Mesenchymal stem cell (in vitro differentiated cells and primary cell): ENCODE data around the gene CLDN15. TPM values are rescaled to one million over a fixed set of nuclear protein-coding genes. Genes with fewer than 3 reads are reported as not detected.
"Not testable (repeated sequence)": the region's sequence is repeated elsewhere in the genome, so short reads cannot be mapped to it uniquely, and the experiment has no call there.

Experiments used
- DNase-seq: peaks from one replicate; pipeline ENCODE4 v3.0.0-alpha.2; 2013
- H2AFZ ChIP-seq: one replicate; pipeline ENCODE4 v1.6.1; 2013; ENCODE audit warnings: low read depth, mild to moderate bottlenecking, control low read depth, inconsistent platforms, low read length, moderate library complexity
- H2AK5ac ChIP-seq: 2 replicates; pipeline ENCODE4 v1.6.1; 2013; ENCODE audit warnings: low read length, moderate library complexity, mild to moderate bottlenecking, inconsistent platforms; ENCODE audit not compliant: severe bottlenecking
- H2BK120ac ChIP-seq: one replicate; pipeline ENCODE4 v1.6.1; 2013; ENCODE audit warnings: low read depth, mild to moderate bottlenecking, inconsistent platforms, low read length, moderate library complexity
- H2BK12ac ChIP-seq, 2 experiments: one replicate each; pipeline ENCODE4 v1.6.1; 2013; ENCODE audit warnings: inconsistent platforms in 2 of 2, low read length in 2 of 2, mild to moderate bottlenecking in 2 of 2, moderate library complexity in 2 of 2, control low read depth in 1 of 2
- H2BK15ac ChIP-seq: one replicate; pipeline ENCODE4 v1.6.1; 2013; ENCODE audit warnings: mild to moderate bottlenecking, low read depth, inconsistent platforms; ENCODE audit not compliant: poor library complexity, severe bottlenecking
- H2BK5ac ChIP-seq: 2 replicates; pipeline ENCODE4 v1.6.1; 2013; ENCODE audit warnings: low read depth, mild to moderate bottlenecking, low read length, control low read depth, inconsistent platforms; ENCODE audit not compliant: poor library complexity, severe bottlenecking
- H3K14ac ChIP-seq, 2 experiments: one replicate each; pipeline ENCODE4 v1.6.1; 2013; ENCODE audit warnings: inconsistent platforms in 2 of 2, low read length in 2 of 2, control low read depth in 1 of 2, mild to moderate bottlenecking in 1 of 2, moderate library complexity in 1 of 2
- H3K18ac ChIP-seq, 2 experiments: one replicate each; pipeline ENCODE4 v1.6.1; 2013; ENCODE audit warnings: inconsistent platforms in 2 of 2, low read length in 2 of 2, control low read depth in 1 of 2, low read depth in 1 of 2, mild to moderate bottlenecking in 1 of 2
- H3K23ac ChIP-seq, 2 experiments: one replicate each; pipeline ENCODE4 v1.6.1; 2013; ENCODE audit warnings: inconsistent platforms in 2 of 2, low read length in 2 of 2, mild to moderate bottlenecking in 2 of 2, moderate library complexity in 2 of 2, control low read depth in 1 of 2
- H3K27ac ChIP-seq: 2 replicates; pipeline ENCODE4 v1.5.1; 2013; ENCODE audit warnings: mild to moderate bottlenecking, moderate library complexity, low read length, control low read depth, inconsistent platforms; ENCODE audit not compliant: poor library complexity, severe bottlenecking
- H3K27me3 ChIP-seq, 2 experiments: 2 replicates each; pipeline versions ENCODE4 v1.6.1 to v1.7.0; 2013; ENCODE audit warnings: low read length in 2 of 2, mild to moderate bottlenecking in 2 of 2, moderate library complexity in 2 of 2, control low read depth in 1 of 2, inconsistent platforms in 1 of 2; ENCODE audit not compliant: control insufficient read depth in 1 of 2, insufficient read depth in 1 of 2
- H3K36me3 ChIP-seq, 2 experiments: 2 replicates each; pipeline versions ENCODE4 v1.6.1 to v1.7.0; 2013; ENCODE audit warnings: low read length in 2 of 2, control low read depth in 1 of 2, inconsistent platforms in 1 of 2, low read depth in 1 of 2, mild to moderate bottlenecking in 1 of 2; ENCODE audit not compliant: insufficient read depth in 2 of 2, control insufficient read depth in 1 of 2
- H3K4ac ChIP-seq, 2 experiments: one replicate each; pipeline ENCODE4 v1.6.1; 2013; ENCODE audit warnings: inconsistent platforms in 2 of 2, low read length in 2 of 2, mild to moderate bottlenecking in 2 of 2, moderate library complexity in 2 of 2, control low read depth in 1 of 2, low read depth in 1 of 2
- H3K4me1 ChIP-seq: 2 replicates; pipeline ENCODE4 v1.6.1; 2013; ENCODE audit warnings: low read depth, low read length, control low read depth; ENCODE audit not compliant: control insufficient read depth, insufficient read depth
- H3K4me2 ChIP-seq: 2 replicates; pipeline ENCODE4 v1.6.1; 2013; ENCODE audit warnings: low read length, mild to moderate bottlenecking, inconsistent platforms; ENCODE audit not compliant: poor library complexity, severe bottlenecking
- H3K4me3 ChIP-seq, 2 experiments: 2 replicates each; pipeline versions ENCODE4 v1.5.1 to v1.7.0; 2013; ENCODE audit warnings: low read length in 2 of 2, mild to moderate bottlenecking in 2 of 2, control low read depth in 1 of 2, low read depth in 1 of 2; ENCODE audit not compliant: insufficient read depth in 1 of 2
- H3K79me1 ChIP-seq: replicated peaks from 2 replicates; pipeline ENCODE4 v1.6.1; 2013; ENCODE audit warnings: mild to moderate bottlenecking, control low read depth, low read length, inconsistent platforms; ENCODE audit not compliant: poor library complexity, severe bottlenecking
- H3K9ac ChIP-seq: 2 replicates; pipeline ENCODE4 v1.7.0; 2013; ENCODE audit warnings: mild to moderate bottlenecking, low read length, moderate library complexity
- H3K9me3 ChIP-seq: 2 replicates; pipeline ENCODE4 v1.7.0; 2013; ENCODE audit warnings: mild to moderate bottlenecking, low read length; ENCODE audit not compliant: control insufficient read depth
- H4K8ac ChIP-seq: one replicate; pipeline ENCODE4 v1.6.1; 2013; ENCODE audit warnings: inconsistent platforms, mild to moderate bottlenecking, low read length, moderate library complexity
- H4K91ac ChIP-seq: one replicate; pipeline ENCODE4 v1.6.1; 2013; ENCODE audit warnings: mild to moderate bottlenecking, low read length, inconsistent platforms
- WGBS: methylation state at CpG from one replicate; pipeline ENCODE4 v1.1.7; 2013; ENCODE audit warnings: mixed read lengths; 5-methylcytosine and 5-hydroxymethylcytosine counted together
- polyA plus RNA-seq, 2 experiments: library from polyadenylated mRNA; stranded (reverse); fragments of 200-250 nt; gene quantifications; one replicate each; pipeline ENCODE4 v1.2.3, GENCODE V29; 2013

CLDN15 gene
- polyA plus RNA-seq (2013, experiment 1 of 2) = 3.0 TPM
- polyA plus RNA-seq (2013, experiment 2 of 2) = 2.6 TPM

- Histone ChIP-seq H3K27ac (no peak within 1 kb of the TSS), H4K8ac (peak within 1 kb of the TSS; percentile 19), H2BK5ac (no peak within 1 kb of the TSS), H3K23ac (no peak within 1 kb of the TSS), H3K36me3 (peaks cover 28 to 72% of the 10 kb centered on the region in 2 experiments), H2BK15ac (no peak within 1 kb of the TSS), H3K4me1 (peaks cover 29% of the 10 kb centered on the region), H2BK120ac (no peak within 1 kb of the TSS), H3K14ac (no peak within 1 kb of the TSS), H2AFZ (no peak within 1 kb of the TSS), H2AK5ac (no peak within 1 kb of the TSS), H3K18ac (no peak within 1 kb of the TSS), H3K9me3 (no peaks in the 10 kb centered on the region), H3K9ac (peak within 1 kb of the TSS; percentile 82), H3K27me3 (no peaks in the 10 kb centered on the region), H3K4me3 (peak within 1 kb of the TSS in 1 of 2 experiments; percentile 61), H3K4ac (no peak within 1 kb of the TSS), H4K91ac (no peak within 1 kb of the TSS), H3K4me2 (no peak within 1 kb of the TSS), H2BK12ac (no peak within 1 kb of the TSS), H3K79me1 (peaks cover 26% of the 10 kb centered on the region)
- 81% methylated on average over 31 of the region's 31 CpGs for WGBS
- peak; percentile 35 for DNase-seq
Measured at GRCh38 chr7:101237206-101238067, at the start of gene CLDN15. TSS of gene CLDN15 (minus strand) at chr7:101237802. CDS start at chr7:101237581, 221 bp downstream.

- WGBS = 65% methylated on average over 3 of the region's 6 CpGs
- Histone ChIP-seq H4K8ac (no peak overlapping the region), H3K79me1 (no peaks in the 10 kb centered on the region), H2AK5ac (no peak overlapping the region), H2BK12ac (no peak overlapping the region), H2BK5ac (no peak overlapping the region), H3K27me3 (peaks cover 46 to 57% of the 10 kb centered on the region in 2 experiments), H3K4me2 (no peak overlapping the region), H3K27ac (no peak overlapping the region), H3K18ac (no peak overlapping the region), H3K23ac (no peak overlapping the region), H3K9me3 (peaks cover 4% of the 10 kb centered on the region), H2AFZ (no peak overlapping the region), H2BK15ac (no peak overlapping the region), H3K4me3 (no peak overlapping the region), H3K4ac (no peak overlapping the region), H4K91ac (no peak overlapping the region), H3K4me1 (peaks cover 4% of the 10 kb centered on the region), H2BK120ac (no peak overlapping the region), H3K9ac (no peak overlapping the region), H3K36me3 (no peaks in the 10 kb centered on the region), H3K14ac (no peak overlapping the region)
- DNase-seq = no peak
Measured at GRCh38 chr7:101287032-101287431, 49.4 kb upstream of the CLDN15 start.

- not testable (repeated sequence) for H3K9ac ChIP-seq, H3K9me3 ChIP-seq, H2BK120ac ChIP-seq, DNase-seq, H3K14ac ChIP-seq, H3K79me1 ChIP-seq, H2AFZ ChIP-seq, H2BK15ac ChIP-seq, H3K18ac ChIP-seq, H4K8ac ChIP-seq, H2AK5ac ChIP-seq, H3K4ac ChIP-seq, H3K36me3 ChIP-seq, H3K4me1 ChIP-seq, H3K27ac ChIP-seq, H3K23ac ChIP-seq, H2BK12ac ChIP-seq, H3K4me2 ChIP-seq, H4K91ac ChIP-seq, H3K4me3 ChIP-seq, H2BK5ac ChIP-seq
- H3K27me3 ChIP-seq = peaks cover 35 to 49% of the 10 kb centered on the region in 2 experiments
- 84% methylated on average over 3 of the region's 3 CpGs for WGBS
Measured at GRCh38 chr7:101285880-101286279, 48.3 kb upstream of the CLDN15 start.

- H4K8ac ChIP-seq = no peak overlapping the region
- peak overlapping the region in 1 of 2 experiments; percentile 49 for H3K14ac ChIP-seq
- H3K4me1 ChIP-seq = peaks cover 4% of the 10 kb centered on the region
- H2BK5ac ChIP-seq = no peak overlapping the region
- no peak overlapping the region for H2AFZ ChIP-seq
- H3K9me3 ChIP-seq = peaks cover 4% of the 10 kb centered on the region
- H3K4me2 ChIP-seq = no peak overlapping the region
- WGBS = 78% methylated on average over 9 of the region's 9 CpGs
- peaks cover 30 to 50% of the 10 kb centered on the region in 2 experiments for H3K27me3 ChIP-seq
- no peak overlapping the region for H3K27ac ChIP-seq
- H3K18ac ChIP-seq = no peak overlapping the region
- no peak overlapping the region for H4K91ac ChIP-seq
- no peaks in the 10 kb centered on the region for H3K36me3 ChIP-seq
- H3K79me1 ChIP-seq = no peaks in the 10 kb centered on the region
- no peak overlapping the region for H3K4me3 ChIP-seq
- H2BK120ac ChIP-seq = no peak overlapping the region
- H3K23ac ChIP-seq = no peak overlapping the region
- H2BK12ac ChIP-seq = no peak overlapping the region
- H3K9ac ChIP-seq = no peak overlapping the region
- H3K4ac ChIP-seq = no peak overlapping the region
- H2BK15ac ChIP-seq = no peak overlapping the region
- H2AK5ac ChIP-seq = no peak overlapping the region
- no peak for DNase-seq
Measured at GRCh38 chr7:101285171-101285570, 47.6 kb upstream of the CLDN15 start.
